ENCODE results near the gene IKBKG. TPM values are rescaled to one million over a fixed set of nuclear protein-coding genes. Genes with fewer than 3 reads are reported as not detected.
"Not testable (repeated sequence)": the region's sequence is repeated elsewhere in the genome, so short reads cannot be mapped to it uniquely, and the experiment has no call there.

IKBKG gene
- total and polyA plus RNA-seq, 12 donors: 11.6 to 27.0 (median 15.1) TPM

DNA sequence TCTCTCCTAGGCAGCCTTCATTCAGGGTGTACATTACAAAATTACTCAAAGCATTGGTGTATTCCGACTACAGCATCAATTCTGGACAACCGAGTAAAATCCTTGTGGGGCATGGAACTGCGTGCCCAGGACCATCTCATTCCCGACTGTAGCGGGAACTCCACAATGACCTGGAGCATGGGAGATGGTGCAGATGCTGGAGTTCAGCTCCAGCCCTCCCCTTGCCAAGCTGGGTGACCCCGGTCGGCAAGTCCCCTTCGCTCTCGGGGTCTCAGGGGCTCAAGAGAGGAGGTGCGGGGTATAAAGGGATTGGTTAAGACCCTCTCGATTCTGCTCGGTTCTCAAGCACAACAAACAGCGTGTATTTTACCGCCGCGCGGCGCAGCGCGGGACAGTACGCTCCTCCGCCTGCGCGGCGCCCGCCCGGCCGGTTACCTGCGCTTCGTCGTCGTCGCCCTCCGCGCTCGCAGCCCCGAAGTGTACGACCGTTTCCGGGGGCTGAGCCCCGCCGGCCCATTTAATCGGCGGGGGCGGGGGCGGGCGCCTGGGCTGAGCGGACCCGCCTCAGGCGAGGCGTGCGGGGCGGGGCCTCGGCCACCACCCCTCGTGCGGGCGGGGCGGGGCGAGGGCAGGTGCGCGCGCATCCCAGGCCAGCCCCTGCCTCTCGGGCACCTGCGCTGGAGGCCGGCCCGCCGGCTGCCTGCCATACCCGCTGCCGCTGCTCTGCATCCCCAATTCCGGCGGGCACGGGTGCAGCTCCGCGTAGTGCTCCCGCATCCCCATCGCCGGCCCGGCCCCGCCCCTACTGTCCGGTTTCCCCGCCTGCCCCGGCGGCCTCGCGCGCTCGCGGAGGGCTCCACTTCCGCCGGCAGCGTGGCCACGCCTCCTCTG lies 821 bp upstream of the IKBKG start, which contains the start of gene G6PD:
G6PD (minus strand) TSS at position 493 of the 891 bp plus-strand sequence. CDS start 691 bp downstream, outside the sequence.
- Histone ChIP-seq H3K4me1 (peaks cover 0 to 63% (median 19%) of the 10 kb centered on the region in 9 donors), H3K27me3 (no peaks in the 10 kb centered on the region), H3K36me3 (peaks cover 0 to 14% (median 0%) of the 10 kb centered on the region in 9 donors), H3K4me3 (peak within 1 kb of the TSS; percentile 47 to 85 (median 71)), H3K27ac (peak within 1 kb of the TSS; percentile 74 to 97 (median 90)), H3K9me3 (peaks cover 0 to 9% (median 0%) of the 10 kb centered on the region in 11 donors)
- ATAC-seq: peak; percentile 56 to 87 (median 78)
- WGBS, 2 donors: 2% methylated on average over 28 to 74 of the region's 92 CpGs
- intact Hi-C loops (cut with DNase I): no loop called here
- peak in 1 of 2 donors; percentile 80 for DNase-seq
- TF ChIP-seq, protein P1, sequence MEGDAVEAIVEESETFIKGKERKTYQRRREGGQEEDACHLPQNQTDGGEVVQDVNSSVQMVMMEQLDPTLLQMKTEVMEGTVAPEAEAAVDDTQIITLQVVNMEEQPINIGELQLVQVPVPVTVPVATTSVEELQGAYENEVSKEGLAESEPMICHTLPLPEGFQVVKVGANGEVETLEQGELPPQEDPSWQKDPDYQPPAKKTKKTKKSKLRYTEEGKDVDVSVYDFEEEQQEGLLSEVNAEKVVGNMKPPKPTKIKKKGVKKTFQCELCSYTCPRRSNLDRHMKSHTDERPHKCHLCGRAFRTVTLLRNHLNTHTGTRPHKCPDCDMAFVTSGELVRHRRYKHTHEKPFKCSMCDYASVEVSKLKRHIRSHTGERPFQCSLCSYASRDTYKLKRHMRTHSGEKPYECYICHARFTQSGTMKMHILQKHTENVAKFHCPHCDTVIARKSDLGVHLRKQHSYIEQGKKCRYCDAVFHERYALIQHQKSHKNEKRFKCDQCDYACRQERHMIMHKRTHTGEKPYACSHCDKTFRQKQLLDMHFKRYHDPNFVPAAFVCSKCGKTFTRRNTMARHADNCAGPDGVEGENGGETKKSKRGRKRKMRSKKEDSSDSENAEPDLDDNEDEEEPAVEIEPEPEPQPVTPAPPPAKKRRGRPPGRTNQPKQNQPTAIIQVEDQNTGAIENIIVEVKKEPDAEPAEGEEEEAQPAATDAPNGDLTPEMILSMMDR (IDR thresholded peaks at IDR 0.05): no peak

DNA sequence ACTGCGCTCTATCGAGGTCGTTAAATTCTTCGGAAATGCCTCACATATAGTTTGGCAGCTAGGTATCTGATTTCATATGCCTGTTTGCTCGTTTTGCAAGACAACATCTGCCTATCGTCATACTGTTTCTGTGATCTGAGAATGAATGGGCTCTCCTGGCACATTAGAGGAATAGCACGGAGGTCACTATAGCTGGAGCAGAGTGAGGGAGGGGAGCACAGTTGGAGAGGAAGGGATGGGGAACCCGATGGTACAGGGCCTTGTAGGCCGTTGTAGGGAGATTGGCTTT lies 552 bp downstream of the IKBKG start:
- intact Hi-C loops (cut with DNase I): no loop called here
- TF ChIP-seq, protein P1 (IDR thresholded peaks at IDR 0.05): no peak

DNA sequence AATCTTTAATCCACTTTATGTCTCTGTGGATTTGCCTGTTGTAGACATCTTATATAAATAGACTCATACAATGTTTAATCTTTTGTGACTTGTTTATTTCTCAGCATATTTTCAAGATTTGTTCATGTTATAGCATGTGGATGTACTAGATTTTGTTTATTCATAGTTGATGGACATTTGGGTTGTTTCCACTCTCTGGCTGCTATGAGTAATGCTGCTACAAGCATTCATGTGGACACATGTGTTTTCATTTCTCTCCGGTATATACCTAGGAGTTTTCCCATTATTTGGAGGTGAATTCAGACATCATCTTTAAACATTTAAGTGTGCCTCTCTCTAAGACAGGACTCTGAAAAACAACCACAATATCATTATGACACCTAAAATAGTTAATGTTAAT lies 2.3 kb downstream of the IKBKG start:
- intact Hi-C loops (cut with DNase I): no loop called here
- 84 to 92% methylated on average over 1 of the region's 1 CpG for WGBS, 2 donors
- DNase-seq (no peak), ATAC-seq (no peak)
- Histone ChIP-seq H3K9me3 (peaks cover 0 to 9% (median 0%) of the 10 kb centered on the region in 11 donors), H3K4me3 (no peak overlapping the region), H3K27ac (no peak overlapping the region), H3K27me3 (no peaks in the 10 kb centered on the region), H3K36me3 (peaks cover 0 to 33% (median 0%) of the 10 kb centered on the region in 9 donors), H3K4me1 (peaks cover 0 to 33% (median 12%) of the 10 kb centered on the region in 9 donors)
- TF ChIP-seq, protein P1 (IDR thresholded peaks at IDR 0.05): no peak

More for the DNA sequence above, 552 bp downstream of the IKBKG start:
- Histone ChIP-seq H3K9me3 (peaks cover 0 to 9% (median 0%) of the 10 kb centered on the region in 11 donors), H3K27ac (peak overlapping the region in 9 of 10 donors; percentile 85 to 97 (median 91)), H3K36me3 (peaks cover 0 to 21% (median 0%) of the 10 kb centered on the region in 9 donors), H3K27me3 (no peaks in the 10 kb centered on the region), H3K4me1 (peaks cover 0 to 50% (median 12%) of the 10 kb centered on the region in 9 donors), H3K4me3 (peak overlapping the region; percentile 47 to 85 (median 71))
- ATAC-seq: no peak
- 0 to 1% methylated on average over 9 of the region's 9 CpGs for WGBS, 2 donors
- no peak for DNase-seq

DNA sequence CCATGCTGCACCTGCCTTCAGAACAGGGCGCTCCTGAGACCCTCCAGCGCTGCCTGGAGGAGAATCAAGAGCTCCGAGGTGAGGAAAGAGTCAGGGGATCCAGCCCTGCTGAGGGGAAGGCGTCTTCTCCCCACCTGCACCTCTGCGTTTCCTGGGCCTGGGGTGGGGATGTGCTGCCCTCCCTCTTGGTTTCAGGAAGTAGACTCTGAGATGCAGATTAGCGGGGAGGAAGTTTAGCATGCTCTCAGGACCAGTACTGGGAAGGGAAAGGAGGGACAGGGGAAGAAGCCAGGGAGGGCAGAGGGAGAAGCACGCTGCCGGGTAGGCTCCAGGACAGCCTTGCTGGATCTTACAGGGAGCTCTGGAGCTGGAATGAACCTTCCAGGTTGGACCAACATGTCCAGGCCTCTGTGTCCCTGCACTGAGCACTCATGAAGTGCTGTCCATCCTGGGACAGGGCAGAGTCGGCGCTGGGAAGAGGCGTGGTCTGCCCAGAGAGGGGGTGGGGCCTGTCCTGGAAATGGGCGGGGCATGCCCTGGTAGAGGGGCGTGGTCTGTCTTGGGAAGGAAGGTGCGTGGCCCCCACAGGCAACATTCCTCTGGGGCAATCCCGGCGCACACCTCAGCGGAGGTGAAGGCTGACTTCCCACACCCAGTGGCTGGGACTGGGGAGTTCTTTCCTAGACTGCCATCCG lies 4.8 kb downstream of the IKBKG start:
- ATAC-seq: peak in 1 of 8 donors; percentile 7
- H3K27me3 ChIP-seq: not testable (repeated sequence)

DNA sequence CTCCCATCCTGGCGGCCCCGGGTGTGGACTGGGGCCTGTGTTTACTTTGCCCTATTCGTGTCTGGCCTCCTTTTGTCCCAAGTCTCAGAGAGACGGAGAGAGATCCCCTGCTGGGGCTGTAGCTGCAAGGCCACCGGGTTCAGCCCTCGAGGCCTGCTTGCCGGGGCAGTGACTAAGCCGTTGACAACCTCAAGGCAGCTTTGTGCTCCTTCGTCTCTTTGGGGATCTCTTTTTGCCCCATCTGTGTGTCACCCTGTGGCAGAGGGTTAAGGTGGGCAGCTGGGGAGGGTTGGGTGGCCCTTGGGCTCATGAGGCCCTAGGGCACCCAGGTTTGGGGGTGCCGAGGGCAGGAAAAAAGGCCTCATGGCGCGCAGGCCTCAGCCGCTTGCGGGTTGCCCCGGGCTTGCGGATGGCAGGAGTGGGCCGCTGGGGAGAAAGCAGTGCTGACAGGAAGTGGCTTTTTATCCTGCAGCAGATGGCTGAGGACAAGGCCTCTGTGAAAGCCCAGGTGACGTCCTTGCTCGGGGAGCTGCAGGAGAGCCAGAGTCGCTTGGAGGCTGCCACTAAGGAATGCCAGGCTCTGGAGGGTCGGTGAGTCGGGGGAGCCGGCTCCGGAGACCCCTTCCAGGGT lies 10.8 kb downstream of the IKBKG start:
- H3K27me3 ChIP-seq; H3K27ac ChIP-seq; H3K9me3 ChIP-seq; ATAC-seq; intact Hi-C loops (cut with DNase I); H3K4me3 ChIP-seq; DNase-seq; H3K4me1 ChIP-seq: not testable (repeated sequence)
- 95 to 96% methylated on average over 4 of the region's 24 CpGs for WGBS, 2 donors
- peaks cover 0 to 23% (median 0%) of the 10 kb centered on the region in 9 donors for H3K36me3 ChIP-seq

More for the DNA sequence above, 4.8 kb downstream of the IKBKG start:
- H3K4me3 ChIP-seq; H3K9me3 ChIP-seq; intact Hi-C loops (cut with DNase I); H3K27ac ChIP-seq; DNase-seq: not testable (repeated sequence)
- Histone ChIP-seq H3K4me1 (peaks cover 0 to 18% (median 12%) of the 10 kb centered on the region in 9 donors), H3K36me3 (peaks cover 0 to 34% (median 0%) of the 10 kb centered on the region in 9 donors)
- 87 to 89% methylated on average over 7 to 8 of the region's 18 CpGs for WGBS, 2 donors

DNA sequence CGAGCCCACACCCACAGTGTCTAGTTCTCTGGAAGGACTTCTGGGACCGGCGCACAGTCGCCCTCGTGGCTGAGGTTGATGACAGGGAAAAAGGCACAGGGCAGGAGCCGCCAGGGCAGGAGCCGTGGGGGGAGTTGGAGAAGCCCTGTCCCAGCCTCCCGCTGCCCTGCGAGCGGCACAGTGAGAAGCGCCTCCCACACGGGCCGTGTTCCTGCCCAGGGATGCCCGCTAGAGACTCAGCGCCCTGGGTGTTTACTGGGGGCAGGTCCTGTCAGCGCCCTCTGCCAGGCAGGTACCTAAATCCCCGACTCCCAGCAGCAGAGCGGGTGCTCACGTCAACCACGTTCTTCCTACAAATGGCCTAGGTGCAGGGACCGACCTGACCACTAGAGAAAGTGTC lies 11.5 kb downstream of the IKBKG start:
- ATAC-seq; H3K4me3 ChIP-seq; intact Hi-C loops (cut with DNase I); H3K27ac ChIP-seq; H3K4me1 ChIP-seq; H3K27me3 ChIP-seq; DNase-seq; H3K9me3 ChIP-seq: not testable (repeated sequence)
- 96 to 98% methylated on average over 6 to 8 of the region's 21 CpGs for WGBS, 2 donors
- H3K36me3 ChIP-seq: peaks cover 0 to 16% (median 0%) of the 10 kb centered on the region in 9 donors

DNA sequence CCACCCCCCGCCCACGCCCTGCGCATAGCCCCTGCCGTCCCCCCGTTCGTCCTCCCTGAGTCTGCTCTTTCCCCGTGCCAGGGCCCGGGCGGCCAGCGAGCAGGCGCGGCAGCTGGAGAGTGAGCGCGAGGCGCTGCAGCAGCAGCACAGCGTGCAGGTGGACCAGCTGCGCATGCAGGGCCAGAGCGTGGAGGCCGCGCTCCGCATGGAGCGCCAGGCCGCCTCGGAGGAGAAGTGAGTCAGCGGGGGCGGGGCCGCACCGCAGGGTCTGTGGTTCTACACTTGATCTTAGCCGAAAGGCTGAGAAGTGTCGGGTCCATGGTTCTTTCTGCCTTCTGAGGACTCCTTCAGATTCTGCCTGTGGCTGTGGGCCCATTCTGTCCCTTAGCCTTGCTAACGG lies 12.9 kb downstream of the IKBKG start:
- H3K4me3 ChIP-seq; H3K36me3 ChIP-seq; H3K27me3 ChIP-seq; H3K4me1 ChIP-seq; H3K27ac ChIP-seq; DNase-seq; H3K9me3 ChIP-seq; intact Hi-C loops (cut with DNase I): not testable (repeated sequence)
- 61 to 79% methylated on average over 9 to 12 of the region's 31 CpGs for WGBS, 2 donors
- ATAC-seq: peak in 1 of 8 donors; percentile 24

Measured in heart right ventricle (tissue), 16 donors.